ENCODE measurements around the gene DENND4A. TPM values are rescaled to one million over a fixed set of nuclear protein-coding genes. Genes with fewer than 3 reads are reported as not detected.

DENND4A gene
- total RNA-seq, 1 donor from 2014 or later: 23.7 TPM

DNA sequence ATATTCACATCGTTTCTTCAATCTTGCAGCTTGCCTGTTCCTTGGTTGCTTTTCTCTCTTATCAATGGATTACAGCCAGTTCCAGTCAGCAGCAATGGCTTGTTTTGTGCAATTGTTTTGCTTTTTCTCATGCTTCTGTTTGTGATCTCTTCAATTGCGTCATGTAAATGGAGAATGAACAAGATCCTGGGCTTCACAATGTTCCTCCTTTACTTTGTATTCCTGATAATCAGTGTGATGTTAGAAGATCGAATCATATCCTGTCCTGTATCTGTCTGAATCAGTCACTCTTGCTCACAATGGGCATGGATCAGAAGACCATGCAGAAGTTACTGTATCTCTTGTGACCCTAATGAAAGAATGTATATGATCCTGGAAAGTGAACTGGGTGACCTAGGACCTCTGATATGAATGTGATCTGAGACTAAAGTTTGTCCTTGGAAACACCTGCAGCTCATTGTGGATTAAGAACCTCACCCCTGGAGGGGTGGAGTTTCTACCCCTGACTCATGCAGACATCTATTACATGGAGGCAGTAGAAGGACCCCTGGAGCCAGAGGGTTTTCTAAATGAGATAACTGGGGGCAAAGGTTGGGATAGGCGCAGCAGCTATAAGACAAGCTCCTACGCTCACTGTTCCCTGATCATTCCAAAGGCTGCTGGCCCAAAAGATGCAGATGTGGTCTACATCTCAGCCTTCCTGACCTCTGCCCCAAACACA is 138.1 kb downstream of the DENND4A start:
- no peak for DNase-seq
- Mint-ChIP-seq H3K36me3 (ENCODE audit: unreplicated experiment) (no peaks in the 10 kb centered on the region), H3K4me1 (ENCODE audit: low read depth, unreplicated experiment) (no peaks in the 10 kb centered on the region), H3K27ac (ENCODE audit: unreplicated experiment) (no peak overlapping the region), H3K27me3 (ENCODE audit: unreplicated experiment) (no peaks in the 10 kb centered on the region), H3K9me3 (ENCODE audit: unreplicated experiment) (no peaks in the 10 kb centered on the region), H3K4me3 (ENCODE audit: unreplicated experiment) (no peak overlapping the region)
- TF ChIP-seq, protein P1, sequence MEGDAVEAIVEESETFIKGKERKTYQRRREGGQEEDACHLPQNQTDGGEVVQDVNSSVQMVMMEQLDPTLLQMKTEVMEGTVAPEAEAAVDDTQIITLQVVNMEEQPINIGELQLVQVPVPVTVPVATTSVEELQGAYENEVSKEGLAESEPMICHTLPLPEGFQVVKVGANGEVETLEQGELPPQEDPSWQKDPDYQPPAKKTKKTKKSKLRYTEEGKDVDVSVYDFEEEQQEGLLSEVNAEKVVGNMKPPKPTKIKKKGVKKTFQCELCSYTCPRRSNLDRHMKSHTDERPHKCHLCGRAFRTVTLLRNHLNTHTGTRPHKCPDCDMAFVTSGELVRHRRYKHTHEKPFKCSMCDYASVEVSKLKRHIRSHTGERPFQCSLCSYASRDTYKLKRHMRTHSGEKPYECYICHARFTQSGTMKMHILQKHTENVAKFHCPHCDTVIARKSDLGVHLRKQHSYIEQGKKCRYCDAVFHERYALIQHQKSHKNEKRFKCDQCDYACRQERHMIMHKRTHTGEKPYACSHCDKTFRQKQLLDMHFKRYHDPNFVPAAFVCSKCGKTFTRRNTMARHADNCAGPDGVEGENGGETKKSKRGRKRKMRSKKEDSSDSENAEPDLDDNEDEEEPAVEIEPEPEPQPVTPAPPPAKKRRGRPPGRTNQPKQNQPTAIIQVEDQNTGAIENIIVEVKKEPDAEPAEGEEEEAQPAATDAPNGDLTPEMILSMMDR (IDR thresholded peaks at IDR 0.05; ENCODE audit: partially characterized antibody, unreplicated experiment): no peak

- Mint-ChIP-seq H3K27me3 (ENCODE audit: unreplicated experiment) (no peaks in the 10 kb centered on the region), H3K36me3 (ENCODE audit: unreplicated experiment) (no peaks in the 10 kb centered on the region), H3K4me1 (ENCODE audit: low read depth, unreplicated experiment) (no peaks in the 10 kb centered on the region), H3K4me3 (ENCODE audit: unreplicated experiment) (no peak overlapping the region), H3K27ac (ENCODE audit: unreplicated experiment) (no peak overlapping the region), H3K9me3 (ENCODE audit: unreplicated experiment) (no peaks in the 10 kb centered on the region)
- no peak for DNase-seq
- TF ChIP-seq, protein P1 (IDR thresholded peaks at IDR 0.05; ENCODE audit: partially characterized antibody, unreplicated experiment): no peak
These were observed 138.8 kb downstream of the DENND4A start for GRCh38 chr15:65653341-65653740.

GRCh38 chr15:65651831-65652749 is 140.0 kb downstream of the DENND4A start:
- Mint-ChIP-seq H3K4me3 (ENCODE audit: unreplicated experiment) (no peak overlapping the region), H3K27me3 (ENCODE audit: unreplicated experiment) (no peaks in the 10 kb centered on the region), H3K36me3 (ENCODE audit: unreplicated experiment) (no peaks in the 10 kb centered on the region), H3K27ac (ENCODE audit: unreplicated experiment) (no peak overlapping the region), H3K4me1 (ENCODE audit: low read depth, unreplicated experiment) (no peaks in the 10 kb centered on the region), H3K9me3 (ENCODE audit: unreplicated experiment) (no peaks in the 10 kb centered on the region)
- no peak for DNase-seq
- TF ChIP-seq, protein P1 (IDR thresholded peaks at IDR 0.05; ENCODE audit: partially characterized antibody, unreplicated experiment): no peak

DNA sequence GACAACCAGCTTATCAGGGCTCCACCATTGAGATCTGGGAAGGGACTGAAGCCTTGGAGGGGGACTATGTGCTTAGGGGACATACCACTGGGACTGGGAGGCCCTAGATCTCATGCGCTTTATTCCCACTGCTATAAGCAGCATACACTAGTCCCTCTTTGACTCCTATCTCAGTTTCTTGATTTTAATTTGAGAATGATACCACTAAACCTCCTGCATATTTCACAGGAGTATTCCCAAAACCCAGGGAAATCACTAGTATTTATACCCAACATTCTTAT is 141.1 kb downstream of the DENND4A start:
- H3K4me3 Mint-ChIP-seq (ENCODE audit: unreplicated experiment): no peak overlapping the region
- no peaks in the 10 kb centered on the region for H3K4me1 Mint-ChIP-seq (ENCODE audit: low read depth, unreplicated experiment)
- TF ChIP-seq, protein P1 (IDR thresholded peaks at IDR 0.05; ENCODE audit: partially characterized antibody, unreplicated experiment): no peak
- H3K36me3 Mint-ChIP-seq (ENCODE audit: unreplicated experiment): no peaks in the 10 kb centered on the region
- no peak overlapping the region for H3K27ac Mint-ChIP-seq (ENCODE audit: unreplicated experiment)
- DNase-seq: no peak
- H3K27me3 Mint-ChIP-seq (ENCODE audit: unreplicated experiment): no peaks in the 10 kb centered on the region
- no peaks in the 10 kb centered on the region for H3K9me3 Mint-ChIP-seq (ENCODE audit: unreplicated experiment)
